Smooth muscle cell of the coronary artery (primary cell): Measurements from ENCODE around the gene PTEN. TPM values are rescaled to one million over a fixed set of nuclear protein-coding genes. Genes with fewer than 3 reads are reported as not detected.

Source experiments
- total RNA-seq: library from RNA; depleted of rRNA; stranded (reverse); fragments of >200 nt; gene quantifications from 2 replicates; pipeline ENCODE4 v1.2.3, GENCODE V29; 2014; ENCODE audit warnings: low replicate concordance

PTEN gene
- 113 and 235 TPM in 2 replicates for total RNA-seq

DNA sequence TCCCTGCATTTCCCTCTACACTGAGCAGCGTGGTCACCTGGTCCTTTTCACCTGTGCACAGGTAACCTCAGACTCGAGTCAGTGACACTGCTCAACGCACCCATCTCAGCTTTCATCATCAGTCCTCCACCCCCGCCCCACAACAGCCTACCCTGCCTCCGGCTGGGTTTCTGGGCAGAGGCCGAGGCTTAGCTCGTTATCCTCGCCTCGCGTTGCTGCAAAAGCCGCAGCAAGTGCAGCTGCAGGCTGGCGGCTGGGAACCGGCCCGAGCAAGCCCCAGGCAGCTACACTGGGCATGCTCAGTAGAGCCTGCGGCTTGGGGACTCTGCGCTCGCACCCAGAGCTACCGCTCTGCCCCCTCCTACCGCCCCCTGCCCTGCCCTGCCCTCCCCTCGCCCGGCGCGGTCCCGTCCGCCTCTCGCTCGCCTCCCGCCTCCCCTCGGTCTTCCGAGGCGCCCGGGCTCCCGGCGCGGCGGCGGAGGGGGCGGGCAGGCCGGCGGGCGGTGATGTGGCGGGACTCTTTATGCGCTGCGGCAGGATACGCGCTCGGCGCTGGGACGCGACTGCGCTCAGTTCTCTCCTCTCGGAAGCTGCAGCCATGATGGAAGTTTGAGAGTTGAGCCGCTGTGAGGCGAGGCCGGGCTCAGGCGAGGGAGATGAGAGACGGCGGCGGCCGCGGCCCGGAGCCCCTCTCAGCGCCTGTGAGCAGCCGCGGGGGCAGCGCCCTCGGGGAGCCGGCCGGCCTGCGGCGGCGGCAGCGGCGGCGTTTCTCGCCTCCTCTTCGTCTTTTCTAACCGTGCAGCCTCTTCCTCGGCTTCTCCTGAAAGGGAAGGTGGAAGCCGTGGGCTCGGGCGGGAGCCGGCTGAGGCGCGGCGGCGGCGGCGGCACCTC lies at the start of gene PTEN, which contains the start of gene KLLN:
Gene PTEN, plus strand, starts transcription at position 573 of the 891 bp plus-strand sequence. CDS start 845 bp downstream, outside the sequence.
Gene KLLN, minus strand, starts transcription at position 481 of the 891 bp plus-strand sequence. CDS start 1,046 bp downstream, outside the sequence.

DNA sequence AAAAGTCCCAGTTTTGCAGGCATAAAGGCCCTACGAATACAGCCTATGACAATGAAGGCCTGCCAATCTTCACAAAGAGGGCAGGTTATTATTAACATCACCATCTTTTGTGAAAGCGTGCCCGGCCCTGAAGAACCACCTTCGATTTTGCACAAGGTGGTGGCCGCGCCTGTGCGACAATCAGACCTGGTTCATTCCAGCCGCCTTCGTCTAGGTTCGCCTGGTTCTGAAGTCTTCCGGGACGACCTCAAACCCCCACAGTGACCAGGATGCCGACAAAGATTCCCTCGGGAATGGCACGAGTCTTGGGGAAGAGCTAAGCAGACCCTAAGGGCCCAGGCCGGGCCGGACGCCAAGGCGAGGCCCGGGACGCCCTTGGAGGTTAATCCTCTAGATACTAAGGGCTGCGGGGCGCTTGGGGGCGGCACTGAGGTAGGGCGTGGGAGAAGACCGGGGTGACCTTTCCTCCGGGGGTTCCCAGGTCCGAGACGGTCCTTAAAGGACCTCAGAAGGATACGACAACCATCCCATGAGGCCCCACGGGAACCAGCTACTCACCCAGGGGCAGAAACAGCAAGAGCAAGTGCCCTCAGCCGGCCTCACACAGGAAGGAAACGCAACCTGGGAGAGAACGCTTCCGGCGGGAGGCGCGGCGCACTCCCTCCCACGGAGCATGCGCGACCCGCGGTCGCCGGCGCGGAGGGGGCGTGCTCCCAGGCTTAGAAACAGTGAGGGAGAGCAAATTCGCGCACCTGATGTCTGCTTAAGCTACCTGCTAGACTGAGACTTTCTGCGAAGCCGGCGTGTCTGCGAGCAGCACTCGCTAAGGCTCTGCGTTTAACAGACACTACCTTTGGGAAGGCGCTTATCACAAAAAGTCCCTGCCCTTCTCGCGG lies 45.6 kb upstream of the PTEN start, which contains the start of gene ATAD1:
Gene ATAD1, minus strand, starts transcription at position 618 of the 896 bp plus-strand sequence. CDS start 3,627 bp downstream, outside the sequence.

Other genes with a start within 250 kb of the PTEN start
- 122 and 168 TPM in 2 replicates for gene PAPSS2, start 203.7 kb upstream of the PTEN start, total RNA-seq
- 20.8 and 30.8 TPM in 2 replicates for gene ATAD1, start 45.4 kb upstream of the PTEN start, total RNA-seq
- gene KLLN, start 92 bp upstream of the PTEN start, total RNA-seq, result 0.12 and 0.30 TPM in 2 replicates